Panc1 (cell line): ENCODE measurements around the gene COPB2.

Experiments used
- CTCF ChIP-seq: fragments of 450-650 bp; IDR thresholded peaks from 2 replicates; pipeline ENCODE4 v1.5.1; 2017; ENCODE audit warnings: mild to moderate bottlenecking
- POLR2AphosphoS5 ChIP-seq: IDR thresholded peaks from 2 replicates; pipeline ENCODE4 v1.6.1; 2012; ENCODE audit warnings: mild to moderate bottlenecking, low read depth, low read length, moderate library complexity
- REST ChIP-seq, 2 experiments: IDR thresholded peaks; 2 replicates each; pipeline ENCODE4 v1.6.1; 2011 to 2012; ENCODE audit warnings: low read depth in 2 of 2, control low read depth in 1 of 2, low read length in 1 of 2, mild to moderate bottlenecking in 1 of 2, moderate library complexity in 1 of 2; ENCODE audit not compliant: insufficient read depth in 1 of 2
- SIN3A ChIP-seq: IDR thresholded peaks from 2 replicates; pipeline ENCODE4 v1.6.1; 2012; ENCODE audit warnings: low read depth, mild to moderate bottlenecking, low read length, moderate library complexity, borderline replicate concordance; ENCODE audit not compliant: insufficient read depth
- TCF7L2 ChIP-seq: IDR thresholded peaks from 2 replicates; pipeline ENCODE4 v1.6.1; 2011; ENCODE audit warnings: mild to moderate bottlenecking, low read depth, low read length, inconsistent platforms

DNA sequence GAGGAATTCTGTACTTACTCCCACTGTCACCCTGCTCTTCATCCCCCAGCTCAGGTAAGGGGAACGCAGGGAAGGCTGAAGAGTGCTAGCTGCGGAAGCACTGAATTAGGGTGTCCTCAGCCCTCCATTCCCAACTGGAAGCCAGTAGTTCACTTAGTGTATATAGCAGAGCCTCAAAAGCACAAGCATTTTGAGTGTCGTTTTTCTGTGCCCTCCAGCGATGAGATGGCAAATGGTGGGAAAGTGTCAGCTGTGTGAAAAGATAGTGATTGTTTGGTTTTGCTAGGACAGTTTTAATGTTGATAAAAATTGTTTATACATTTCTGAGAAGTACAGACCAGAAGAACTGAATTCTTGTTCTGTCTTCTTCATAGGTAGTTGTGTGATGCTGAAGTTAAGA is 34.8 kb downstream of the COPB2 start:
- no peak for TF ChIP-seq POLR2AphosphoS5
- TF ChIP-seq CTCF, result no peak
- no peak for TF ChIP-seq SIN3A
- no peak for TF ChIP-seq TCF7L2
- TF ChIP-seq REST (IDR thresholded peaks at IDR 0.05; ENCODE audit: insufficient read depth in 1 of 2, low read depth in 2 of 2, low read length in 1 of 2), result no peak
